B cell (primary cell): Measurements from ENCODE around the gene CYP2R1. TPM values are rescaled to one million over a fixed set of nuclear protein-coding genes. Genes with fewer than 3 reads are reported as not detected.

Experiments used
- ATAC-seq: fragments of 200-7000 bp; cut with Tn5 transposase; one replicate; pipeline ENCODE4 v1.10.0; 2021; ENCODE audit warnings: low read depth, mild to moderate bottlenecking, moderate number of reproducible peaks, moderate library complexity
- CTCF ChIA-PET: fragments of 350-600 bp; sonication (Branson Sonifier 250); formaldehyde crosslinking; loops from one replicate; lab custom pipeline; 2021; ENCODE audit warnings: antibody characterized with exemption, inconsistent platforms; lab: Charles Lee
- POLR2A ChIA-PET: fragments of 350-600 bp; sonication (Branson Sonifier 250); formaldehyde crosslinking; loops from one replicate; lab custom pipeline; 2021; ENCODE audit warnings: antibody characterized with exemption; lab: Charles Lee
- DNase-seq: peaks from one replicate; pipeline ENCODE4 v3.0.0; 2013
- H2AFZ ChIP-seq: 2 replicates; pipeline ENCODE4 v1.6.1; 2012; ENCODE audit warnings: mild to moderate bottlenecking, low read depth, low read length; ENCODE audit not compliant: insufficient read depth, poor library complexity, severe bottlenecking
- H3K27ac ChIP-seq, 2 donors: 1 replicate in 1 of 2; 2 replicates in 1 of 2; pipeline ENCODE4 v1.5.1; 2012 to 2013; ENCODE audit warnings: low read length in 2 of 2, mild to moderate bottlenecking in 2 of 2, moderate library complexity in 1 of 2
- H3K27me3 ChIP-seq, 4 experiments: fragments of 200-600 bp in 1 of 4; sonication (generic) in 1 of 4; replicated peaks in 1 of 4; 1 replicate in 2 of 4; 2 replicates in 2 of 4; pipeline versions ENCODE4 v1.6.1 to v1.7.0; 2013 to 2016; ENCODE audit warnings: low read length in 3 of 4, mild to moderate bottlenecking in 2 of 4, mixed read lengths in 1 of 4, moderate library complexity in 1 of 4; ENCODE audit not compliant: insufficient read depth in 4 of 4, control insufficient read depth in 3 of 4; ENCODE audit errors: control extremely low read depth in 1 of 4
- H3K36me3 ChIP-seq, 2 experiments: replicated peaks in 1 of 2; 1 replicate in 1 of 2; 2 replicates in 1 of 2; pipeline versions ENCODE4 v1.6.1 to v1.7.1; 2013; ENCODE audit warnings: low read length in 1 of 2; ENCODE audit not compliant: insufficient read depth in 2 of 2, control insufficient read depth in 1 of 2; ENCODE audit errors: control extremely low read depth in 1 of 2, extremely low read depth in 1 of 2
- H3K4me1 ChIP-seq, 2 donors: fragments of 200-600 bp in 1 of 2; sonication (generic) in 1 of 2; 1 replicate in 1 of 2; 2 replicates in 1 of 2; pipeline versions ENCODE4 v1.5.1 to v1.6.1; 2013 to 2017; ENCODE audit warnings: low read length in 2 of 2; ENCODE audit not compliant: control insufficient read depth in 2 of 2, insufficient read depth in 2 of 2
- H3K4me2 ChIP-seq: replicated peaks from 2 replicates; pipeline ENCODE3; 2012; ENCODE audit warnings: mild to moderate bottlenecking, low read depth, low read length; ENCODE audit not compliant: poor library complexity, severe bottlenecking
- H3K4me3 ChIP-seq, 5 experiments: fragments of 200-600 bp in 1 of 5; sonication (generic) in 1 of 5; 1 replicate in 3 of 5; 2 replicates in 2 of 5; pipeline versions ENCODE4 v1.5.1 to v1.7.0; 2011 to 2016; ENCODE audit warnings: low read length in 4 of 5, mild to moderate bottlenecking in 4 of 5, low read depth in 2 of 5, control low read depth in 1 of 5, moderate library complexity in 1 of 5; ENCODE audit not compliant: insufficient read depth in 1 of 5; ENCODE audit errors: control extremely low read depth in 1 of 5, extremely low read depth in 1 of 5
- H3K79me2 ChIP-seq: fragments of 200-600 bp; sonication (generic); one replicate; pipeline ENCODE4 v1.6.0; 2016; ENCODE audit warnings: low read length; ENCODE audit not compliant: control insufficient read depth, insufficient read depth
- H3K9ac ChIP-seq: fragments of 200-600 bp; sonication (generic); 2 replicates; pipeline ENCODE4 v1.6.1; 2017; ENCODE audit warnings: mild to moderate bottlenecking, low read length, moderate library complexity
- H3K9me3 ChIP-seq, 3 donors: one replicate each; pipeline versions ENCODE4 v1.6.1 to v1.7.1; 2013; ENCODE audit warnings: low read length in 2 of 3; ENCODE audit not compliant: control insufficient read depth in 2 of 3, insufficient read depth in 1 of 3; ENCODE audit errors: control extremely low read depth in 1 of 3
- H4K20me1 ChIP-seq: 2 replicates; pipeline ENCODE4 v1.6.0; 2012; ENCODE audit warnings: mild to moderate bottlenecking, low read length; ENCODE audit not compliant: insufficient read depth, control insufficient read depth, poor library complexity, severe bottlenecking
- H3K27ac Mint-ChIP-seq: one replicate; pipeline ENCODE4 v1.8.0; 2021; ENCODE audit warnings: mixed read lengths
- H3K27me3 Mint-ChIP-seq: one replicate; pipeline ENCODE4 v1.8.0; 2021; ENCODE audit warnings: mixed read lengths
- H3K4me1 Mint-ChIP-seq: one replicate; pipeline ENCODE4 v1.8.0; 2021; ENCODE audit warnings: mixed read lengths
- H3K4me3 Mint-ChIP-seq: one replicate; pipeline ENCODE4 v1.8.0; 2021; ENCODE audit warnings: mixed read lengths
- H3K9me3 Mint-ChIP-seq: one replicate; pipeline ENCODE4 v1.8.0; 2022; ENCODE audit warnings: mixed read lengths; ENCODE audit not compliant: insufficient read depth
- CTCF ChIP-seq: fragments of 200-600 bp; IDR thresholded peaks from one replicate; pipeline ENCODE4 v1.8.0; 2022; ENCODE audit warnings: antibody characterized with exemption, mild to moderate bottlenecking
- EZH2 ChIP-seq: IDR thresholded peaks from 2 replicates; pipeline ENCODE4 v1.6.1; 2012; ENCODE audit warnings: borderline replicate concordance, low read depth, mild to moderate bottlenecking, moderate library complexity, low read length; ENCODE audit not compliant: insufficient read depth, poor library complexity, severe bottlenecking
- WGBS: methylation state at CpG from one replicate; pipeline ENCODE4 v1.1.5; 2013; ENCODE audit warnings: missing lambda C conversion rate; ENCODE audit not compliant: insufficient coverage; 5-methylcytosine and 5-hydroxymethylcytosine counted together
- intact Hi-C: fragments of 100-400 bp; cut with micrococcal nuclease; formaldehyde crosslinking; loops from one replicate; pipeline ENCODE4 v1.10.0; 2022
- polyA plus RNA-seq: library from polyadenylated mRNA; depleted of rRNA; stranded (reverse); fragments of >200 nt; gene quantifications from 2 replicates; pipeline ENCODE4 v1.2.3, GENCODE V29; 2012
- total RNA-seq, 2 donors: library from RNA; stranded (reverse); fragments of 120-200 nt in 1 of 2; gene quantifications; 1 replicate in 1 of 2; 2 replicates in 1 of 2; pipeline versions ENCODE4 v1.2.3 to v1.2.4, GENCODE V29; 2013 to 2022

Gene CYP2R1
- total and polyA plus RNA-seq, 2 donors (not counting 1 experiment from before 2014, with no cell fraction given) = 11.6 to 42.4 TPM

- ChIA-PET CTCF (interaction anchor here (1.4 to 3.9 kb wide), 3 partner anchors 10 to 238 kb away, joined by 3 to 14 read pairs (median 4); partner anchors contain the start of genes CYP2R1 and PDE3B), POLR2A (no interaction called here)
- Mint-ChIP-seq H3K4me1 (peaks cover 27% of the 10 kb centered on the region), H3K4me3 (no peak overlapping the region), H3K9me3 (no peaks in the 10 kb centered on the region), H3K27ac (no peak overlapping the region), H3K27me3 (no peaks in the 10 kb centered on the region)
- ATAC-seq = no peak
- peaks cover 0 to 5% of the 10 kb centered on the region in 2 experiments for H3K36me3 ChIP-seq
- TF ChIP-seq CTCF (no peak), EZH2 (no peak)
- H3K4me3 ChIP-seq = no peak overlapping the region
- no peak overlapping the region for H3K9ac ChIP-seq
- no peak for DNase-seq
- intact Hi-C loops = no loop called here
- H3K4me1 ChIP-seq = peaks cover 5 to 9% of the 10 kb centered on the region in 2 donors
- no peak overlapping the region for H3K27ac ChIP-seq
- WGBS = no CpG with 5 or more reads among the region's 1 CpG
- peaks cover 6% of the 10 kb centered on the region for H4K20me1 ChIP-seq
- no peaks in the 10 kb centered on the region for H3K27me3 ChIP-seq
- no peaks in the 10 kb centered on the region for H3K9me3 ChIP-seq
- no peaks in the 10 kb centered on the region for H3K79me2 ChIP-seq
- H2AFZ ChIP-seq = no peak overlapping the region
- no peak overlapping the region for H3K4me2 ChIP-seq
Observed at GRCh38 chr11:14882196-14882595, 9.8 kb downstream of the CYP2R1 start.

GRCh38 chr11:14881576-14882193 is 10.3 kb downstream of the CYP2R1 start:
- H2AFZ ChIP-seq = no peak overlapping the region
- H3K4me2 ChIP-seq = no peak overlapping the region
- H3K9ac ChIP-seq = no peak overlapping the region
- 83% methylated on average over 1 of the region's 2 CpGs for WGBS
- H3K9me3 ChIP-seq = no peaks in the 10 kb centered on the region
- Mint-ChIP-seq H3K27me3 (no peaks in the 10 kb centered on the region), H3K9me3 (no peaks in the 10 kb centered on the region), H3K4me1 (peaks cover 24% of the 10 kb centered on the region), H3K4me3 (no peak overlapping the region), H3K27ac (no peak overlapping the region)
- H3K27ac ChIP-seq = no peak overlapping the region
- H3K79me2 ChIP-seq = no peaks in the 10 kb centered on the region
- H3K36me3 ChIP-seq = peaks cover 0 to 5% of the 10 kb centered on the region in 2 experiments
- no peak for ATAC-seq
- ChIA-PET CTCF (interaction anchor here (1.4 to 3.9 kb wide), 3 partner anchors 10 to 238 kb away, joined by 3 to 14 read pairs (median 4); partner anchors contain the start of genes CYP2R1 and PDE3B), POLR2A (no interaction called here)
- no peak for DNase-seq
- TF ChIP-seq CTCF = no peak
- no peak for TF ChIP-seq EZH2
- peaks cover 5 to 9% of the 10 kb centered on the region in 2 donors for H3K4me1 ChIP-seq
- intact Hi-C loops = no loop called here
- H3K4me3 ChIP-seq = no peak overlapping the region
- H4K20me1 ChIP-seq = peaks cover 6% of the 10 kb centered on the region
- no peaks in the 10 kb centered on the region for H3K27me3 ChIP-seq
